Stomach (tissue), 4 donors: ENCODE results near the gene TCFL5.

ENCODE experiments used
- CTCF ChIP-seq, 7 experiments: fragments of 450-650 bp in 4 of 7; fragments of 200-600 bp in 3 of 7; sonication (generic) in 3 of 7; IDR thresholded peaks; one replicate each; pipeline ENCODE4 v1.5.1; 2016 to 2019; ENCODE audit warnings: antibody characterized with exemption in 7 of 7, control low read depth in 2 of 7, mild to moderate bottlenecking in 1 of 7
- POLR2A ChIP-seq, 4 donors: fragments of 450-650 bp; IDR thresholded peaks; one replicate each; pipeline ENCODE4 v1.6.1; 2016; ENCODE audit warnings: antibody characterized with exemption in 4 of 4, control low read depth in 2 of 4, mild to moderate bottlenecking in 1 of 4, moderate library complexity in 1 of 4

- TF ChIP-seq CTCF (IDR thresholded peaks at IDR 0.05), result no peak
- no peak for TF ChIP-seq POLR2A (IDR thresholded peaks at IDR 0.05)
Observed at GRCh38 chr20:62887152-62887859, 25.7 kb upstream of the TCFL5 start.
